Stimulated activated CD4-positive, alpha-beta T cell treated with anti-CD3 and anti-CD28 coated beads, Interleukin-1b, Interleukin-23, amount 100 ng/mL, for 1 hour (primary cell): Measurements from ENCODE around the gene ZNF580.

ENCODE experiments used
- DNase-seq, 2 donors: peaks; one replicate each; pipeline ENCODE4 v3.0.0-alpha.2; 2020; ENCODE audit warnings: low read depth in 2 of 2

Gene ZNF580

DNA sequence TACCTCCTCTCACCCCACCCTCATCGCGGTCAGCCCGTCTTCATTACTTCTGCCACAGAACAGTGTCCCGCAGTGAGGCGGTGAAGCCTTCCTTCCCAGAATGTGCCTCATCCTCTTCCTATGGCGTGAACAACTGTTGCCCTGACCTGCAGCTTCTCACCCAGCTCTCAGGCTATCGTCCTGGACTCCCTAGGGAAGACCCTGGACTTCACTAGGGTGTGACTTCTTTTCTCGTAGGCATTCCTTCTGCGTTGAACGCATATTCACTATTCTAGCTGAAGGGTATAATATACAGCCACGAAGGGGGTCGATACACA lies 34.4 kb upstream of the ZNF580 start:
- DNase-seq: no peak

DNA sequence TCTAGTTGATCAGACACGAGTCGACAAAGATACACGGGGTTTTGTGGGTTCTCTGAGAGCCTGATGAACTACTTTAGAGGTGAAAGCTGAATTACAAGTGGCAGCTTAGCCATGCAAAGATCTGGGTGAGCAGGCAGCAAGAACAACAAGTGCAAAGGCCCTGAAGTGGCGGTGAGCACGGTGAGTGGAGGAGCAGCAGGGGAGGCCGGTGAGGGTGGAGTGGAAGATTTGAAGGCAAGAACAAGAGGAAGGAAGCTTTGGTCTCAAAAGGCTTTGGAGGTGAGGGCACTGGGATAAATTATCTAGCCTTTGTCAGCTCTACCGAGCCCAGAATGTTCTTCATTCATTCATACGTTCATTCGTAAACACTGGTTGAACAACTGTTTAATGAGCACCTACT lies 34.0 kb upstream of the ZNF580 start:
- DNase-seq: no peak

DNA sequence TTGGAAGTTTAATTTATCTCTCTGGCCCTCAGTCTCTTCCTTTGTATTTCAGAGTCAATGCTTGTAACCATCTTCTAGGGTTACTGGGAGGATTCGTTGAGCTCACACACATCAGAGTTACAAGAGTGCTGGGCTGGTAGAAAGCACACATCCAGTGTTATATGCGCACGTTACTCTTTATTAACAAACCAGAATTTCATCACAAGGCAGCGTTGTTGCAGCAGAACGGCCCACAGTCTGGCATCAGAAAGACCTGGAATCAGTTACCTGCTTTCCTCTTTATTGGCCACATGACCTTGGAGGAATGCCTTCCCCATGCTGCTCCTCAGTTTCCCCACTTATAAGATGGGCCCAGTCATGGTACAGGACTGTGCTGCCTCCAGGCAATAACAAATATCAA lies 31.5 kb upstream of the ZNF580 start:
- no peak for DNase-seq

DNA sequence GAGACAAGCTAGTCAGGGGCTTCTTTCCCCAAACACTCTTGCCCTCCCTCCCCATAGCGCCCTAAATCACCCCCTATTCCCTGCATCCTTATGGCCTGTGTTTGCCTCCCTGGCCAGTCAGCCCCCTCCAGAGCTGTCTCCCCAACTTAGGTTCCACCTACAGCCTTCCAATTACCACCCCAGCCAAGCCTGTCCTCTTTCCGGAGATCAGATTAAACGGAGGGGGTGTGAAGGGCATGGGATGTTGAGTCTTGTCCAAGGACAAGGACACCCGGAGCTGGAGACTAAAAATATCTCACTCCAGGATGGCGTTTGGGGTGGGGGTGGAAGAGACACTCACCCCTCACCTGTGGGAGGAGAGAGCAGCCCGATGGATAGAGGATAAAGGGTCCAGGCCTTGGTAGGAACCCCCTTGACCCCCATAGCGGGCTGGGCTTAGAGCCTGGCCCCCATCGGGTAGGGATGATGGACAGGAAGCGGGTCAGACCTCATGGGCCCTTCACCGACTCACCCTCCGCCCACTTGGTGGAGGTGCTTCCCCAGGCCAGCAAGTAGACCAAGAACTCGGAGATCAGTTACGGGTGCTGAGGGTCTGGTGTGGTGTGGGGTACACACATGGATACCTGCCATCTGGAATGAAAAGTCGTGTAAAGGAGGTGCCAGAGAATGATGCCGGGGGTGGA lies 29.4 kb upstream of the ZNF580 start:
- DNase-seq: no peak

DNA sequence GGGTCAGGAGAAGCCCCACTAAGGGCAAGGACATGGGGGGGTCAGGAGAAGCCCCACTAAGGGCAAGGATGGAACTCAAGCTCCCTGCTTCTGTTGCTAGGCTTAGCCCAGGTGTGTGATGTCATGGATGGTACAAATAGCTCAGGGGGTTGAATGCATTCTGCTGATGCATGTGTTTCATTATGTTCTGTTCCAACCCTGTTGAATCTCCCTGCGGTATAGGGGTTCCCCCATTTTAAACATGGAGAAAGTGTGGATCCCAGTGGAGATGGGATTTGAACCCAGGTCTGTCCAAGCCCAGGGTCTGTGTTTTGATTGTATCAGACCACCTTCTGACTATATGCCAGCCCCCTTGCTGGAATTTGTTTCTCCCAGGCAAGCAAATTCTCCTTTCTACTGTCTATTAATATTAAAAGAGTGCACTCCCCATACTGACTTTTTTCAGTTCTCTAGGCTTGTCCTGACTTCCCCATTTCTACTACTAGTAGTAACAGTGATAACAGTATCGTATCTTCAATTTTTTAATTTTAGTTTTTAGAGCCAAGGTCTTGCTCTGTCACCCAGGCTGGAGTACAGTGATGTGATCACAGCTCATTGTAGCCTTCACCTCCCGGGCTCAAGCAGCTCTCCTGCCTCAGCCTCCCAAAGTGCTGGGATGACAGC lies 28.7 kb upstream of the ZNF580 start:
- DNase-seq: no peak

DNA sequence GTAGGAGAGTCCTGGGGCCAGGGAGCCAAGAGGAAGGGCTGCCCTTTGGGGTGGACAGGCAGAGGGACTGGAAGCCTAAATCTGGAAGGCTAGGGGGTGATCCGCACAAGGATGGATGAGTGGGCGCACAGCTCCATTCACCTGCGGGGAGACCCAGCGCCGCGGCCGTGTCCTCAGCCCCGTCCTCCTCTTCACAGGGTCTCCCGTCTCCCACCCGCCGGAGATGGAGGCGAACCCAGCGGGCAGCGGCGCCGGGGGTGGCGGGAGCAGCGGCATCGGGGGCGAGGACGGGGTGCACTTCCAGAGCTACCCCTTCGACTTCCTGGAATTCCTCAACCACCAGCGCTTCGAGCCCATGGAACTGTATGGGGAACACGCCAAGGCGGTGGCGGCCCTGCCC lies 27.4 kb upstream of the ZNF580 start:
- no peak for DNase-seq

DNA sequence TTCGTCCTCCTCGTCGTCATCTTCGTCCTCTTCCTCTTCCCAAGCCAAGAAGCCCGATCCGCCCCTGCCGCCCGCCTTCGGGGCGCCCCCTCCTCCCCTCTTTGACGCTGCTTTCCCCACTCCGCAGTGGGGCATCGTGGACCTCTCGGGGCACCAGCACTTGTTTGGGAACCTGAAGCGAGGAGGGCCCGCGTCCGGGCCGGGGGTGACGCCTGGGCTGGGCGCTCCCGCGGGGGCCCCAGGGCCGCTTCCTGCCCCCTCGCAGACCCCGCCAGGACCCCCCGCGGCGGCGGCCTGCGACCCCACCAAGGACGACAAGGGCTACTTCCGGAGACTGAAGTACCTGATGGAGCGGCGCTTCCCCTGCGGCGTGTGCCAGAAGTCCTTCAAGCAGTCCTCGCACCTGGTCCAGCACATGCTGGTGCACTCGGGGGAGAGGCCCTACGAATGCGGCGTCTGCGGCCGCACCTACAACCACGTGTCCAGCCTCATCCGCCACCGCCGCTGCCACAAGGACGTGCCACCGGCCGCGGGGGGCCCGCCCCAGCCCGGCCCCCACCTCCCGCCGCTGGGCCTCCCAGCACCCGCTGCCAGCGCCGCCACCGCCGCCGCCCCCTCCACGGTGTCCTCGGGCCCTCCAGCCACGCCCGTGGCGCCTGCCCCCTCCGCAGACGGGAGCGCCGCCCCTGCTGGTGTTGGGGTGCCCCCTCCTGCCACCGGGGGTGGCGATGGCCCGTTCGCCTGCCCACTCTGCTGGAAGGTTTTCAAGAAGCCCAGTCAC lies 26.7 kb upstream of the ZNF580 start:
- no peak for DNase-seq

DNA sequence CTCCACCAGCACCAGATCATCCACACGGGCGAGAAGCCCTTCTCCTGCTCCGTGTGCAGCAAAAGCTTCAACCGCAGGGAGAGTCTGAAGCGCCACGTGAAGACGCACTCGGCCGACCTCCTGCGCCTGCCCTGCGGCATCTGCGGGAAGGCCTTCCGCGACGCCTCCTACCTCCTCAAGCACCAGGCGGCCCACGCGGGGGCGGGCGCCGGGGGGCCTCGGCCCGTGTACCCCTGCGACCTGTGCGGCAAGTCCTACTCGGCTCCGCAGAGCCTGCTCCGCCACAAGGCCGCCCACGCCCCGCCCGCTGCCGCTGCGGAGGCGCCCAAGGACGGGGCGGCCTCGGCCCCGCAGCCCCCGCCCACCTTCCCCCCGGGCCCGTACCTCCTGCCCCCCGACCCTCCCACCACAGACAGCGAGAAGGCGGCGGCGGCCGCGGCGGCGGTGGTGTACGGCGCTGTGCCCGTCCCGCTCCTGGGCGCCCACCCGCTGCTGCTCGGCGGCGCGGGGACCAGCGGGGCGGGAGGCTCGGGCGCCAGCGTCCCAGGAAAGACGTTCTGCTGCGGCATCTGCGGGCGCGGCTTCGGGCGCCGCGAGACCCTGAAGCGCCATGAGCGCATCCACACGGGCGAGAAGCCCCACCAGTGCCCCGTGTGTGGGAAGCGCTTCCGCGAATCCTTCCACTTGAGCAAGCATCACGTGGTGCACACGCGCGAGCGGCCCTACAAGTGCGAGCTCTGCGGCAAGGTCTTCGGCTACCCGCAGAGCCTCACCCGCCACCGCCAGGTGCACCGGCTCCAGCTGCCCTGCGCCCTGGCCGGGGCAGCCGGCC lies 25.9 kb upstream of the ZNF580 start:
- DNase-seq: no peak

DNA sequence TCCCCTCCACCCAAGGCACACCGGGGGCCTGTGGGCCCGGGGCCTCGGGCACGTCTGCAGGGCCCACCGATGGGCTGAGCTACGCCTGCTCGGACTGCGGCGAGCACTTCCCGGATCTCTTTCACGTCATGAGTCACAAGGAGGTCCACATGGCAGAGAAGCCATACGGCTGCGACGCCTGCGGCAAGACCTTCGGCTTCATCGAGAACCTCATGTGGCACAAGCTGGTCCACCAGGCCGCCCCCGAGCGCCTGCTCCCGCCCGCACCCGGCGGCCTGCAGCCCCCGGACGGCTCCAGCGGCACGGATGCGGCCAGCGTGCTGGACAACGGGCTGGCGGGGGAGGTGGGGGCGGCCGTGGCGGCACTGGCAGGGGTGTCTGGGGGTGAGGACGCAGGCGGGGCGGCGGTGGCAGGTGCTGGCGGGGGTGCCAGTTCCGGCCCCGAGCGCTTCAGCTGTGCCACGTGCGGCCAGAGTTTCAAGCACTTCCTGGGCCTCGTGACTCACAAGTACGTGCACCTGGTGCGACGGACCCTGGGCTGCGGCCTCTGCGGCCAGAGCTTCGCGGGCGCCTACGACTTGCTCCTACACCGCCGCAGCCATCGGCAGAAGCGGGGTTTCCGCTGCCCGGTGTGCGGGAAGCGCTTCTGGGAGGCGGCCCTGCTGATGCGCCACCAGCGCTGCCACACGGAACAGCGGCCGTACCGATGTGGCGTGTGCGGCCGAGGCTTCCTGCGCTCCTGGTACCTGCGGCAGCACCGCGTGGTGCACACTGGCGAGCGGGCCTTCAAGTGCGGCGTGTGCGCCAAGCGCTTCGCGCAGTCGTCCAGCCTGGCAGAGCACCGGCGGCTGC lies 25.0 kb upstream of the ZNF580 start:
- DNase-seq: no peak

DNA sequence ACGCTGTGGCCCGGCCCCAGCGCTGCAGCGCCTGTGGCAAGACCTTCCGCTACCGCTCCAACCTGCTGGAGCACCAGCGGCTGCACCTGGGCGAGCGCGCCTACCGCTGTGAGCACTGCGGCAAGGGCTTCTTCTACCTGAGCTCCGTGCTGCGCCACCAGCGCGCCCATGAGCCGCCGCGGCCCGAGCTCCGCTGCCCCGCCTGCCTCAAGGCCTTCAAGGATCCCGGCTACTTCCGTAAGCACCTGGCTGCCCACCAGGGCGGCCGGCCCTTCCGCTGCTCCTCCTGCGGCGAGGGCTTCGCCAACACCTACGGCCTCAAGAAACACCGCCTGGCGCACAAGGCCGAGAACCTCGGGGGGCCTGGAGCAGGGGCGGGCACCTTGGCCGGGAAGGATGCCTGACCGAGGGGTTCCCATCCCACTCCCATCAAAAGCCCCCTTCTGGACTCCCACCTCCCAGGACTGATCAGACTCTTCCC lies 24.4 kb upstream of the ZNF580 start:
- no peak for DNase-seq

DNA sequence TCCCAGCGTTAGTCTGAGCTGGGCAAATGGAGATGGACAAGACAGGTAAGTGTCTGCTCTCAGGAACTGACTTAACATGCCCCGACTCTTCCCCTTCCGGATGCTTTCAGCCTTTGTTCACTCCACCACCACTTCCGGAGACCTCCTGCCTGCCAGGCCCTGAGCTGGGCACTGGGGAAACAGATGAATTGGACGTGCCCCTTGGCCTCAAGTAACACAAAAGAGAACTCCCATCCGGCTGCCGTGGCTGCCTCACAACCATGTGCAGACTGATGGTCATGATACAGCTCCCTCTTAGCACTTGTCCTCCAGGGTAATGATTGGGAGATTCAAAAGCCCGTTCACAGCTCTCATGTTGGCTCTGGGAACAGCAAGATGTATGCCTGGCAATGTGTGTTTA lies 23.4 kb upstream of the ZNF580 start:
- no peak for DNase-seq

DNA sequence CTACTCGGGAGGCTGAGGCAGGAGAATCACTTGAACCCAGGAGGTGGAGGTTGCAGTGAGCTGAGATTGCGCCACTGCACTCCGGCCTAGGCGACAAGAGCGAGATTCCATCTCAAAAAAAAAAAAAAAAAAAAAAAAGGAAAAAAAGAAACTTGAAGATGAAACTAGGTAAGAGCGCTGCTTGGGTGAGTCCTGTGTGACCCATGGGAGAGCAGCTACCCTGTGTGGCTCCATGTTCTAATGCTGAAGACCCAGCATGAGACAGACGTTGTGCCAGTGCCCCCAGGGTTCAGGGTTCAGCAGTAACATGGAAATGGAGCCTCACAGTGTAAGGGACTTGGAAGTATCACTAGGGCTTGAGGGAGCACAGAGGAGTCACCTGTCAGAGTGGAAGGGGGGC lies 22.4 kb upstream of the ZNF580 start:
- DNase-seq: no peak

DNA sequence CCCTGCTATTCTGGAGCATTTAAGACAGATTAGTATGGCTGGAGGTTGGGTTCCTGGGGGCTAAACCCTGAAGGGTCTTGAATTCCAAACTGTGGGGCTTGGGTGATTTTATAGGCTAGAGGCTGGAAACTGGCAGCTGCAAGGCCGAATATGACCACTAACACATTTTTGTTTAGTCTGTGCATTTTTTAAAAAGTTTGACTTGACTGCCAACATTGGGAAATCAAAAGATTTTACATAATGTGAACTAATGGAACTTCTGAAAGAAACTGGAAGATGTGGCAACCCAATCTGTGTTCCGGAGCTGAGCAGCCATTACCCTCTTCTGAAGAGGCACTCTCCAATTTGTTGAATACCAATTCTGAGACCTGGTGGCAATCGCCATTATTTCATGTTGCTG lies 21.5 kb upstream of the ZNF580 start:
- no peak for DNase-seq

DNA sequence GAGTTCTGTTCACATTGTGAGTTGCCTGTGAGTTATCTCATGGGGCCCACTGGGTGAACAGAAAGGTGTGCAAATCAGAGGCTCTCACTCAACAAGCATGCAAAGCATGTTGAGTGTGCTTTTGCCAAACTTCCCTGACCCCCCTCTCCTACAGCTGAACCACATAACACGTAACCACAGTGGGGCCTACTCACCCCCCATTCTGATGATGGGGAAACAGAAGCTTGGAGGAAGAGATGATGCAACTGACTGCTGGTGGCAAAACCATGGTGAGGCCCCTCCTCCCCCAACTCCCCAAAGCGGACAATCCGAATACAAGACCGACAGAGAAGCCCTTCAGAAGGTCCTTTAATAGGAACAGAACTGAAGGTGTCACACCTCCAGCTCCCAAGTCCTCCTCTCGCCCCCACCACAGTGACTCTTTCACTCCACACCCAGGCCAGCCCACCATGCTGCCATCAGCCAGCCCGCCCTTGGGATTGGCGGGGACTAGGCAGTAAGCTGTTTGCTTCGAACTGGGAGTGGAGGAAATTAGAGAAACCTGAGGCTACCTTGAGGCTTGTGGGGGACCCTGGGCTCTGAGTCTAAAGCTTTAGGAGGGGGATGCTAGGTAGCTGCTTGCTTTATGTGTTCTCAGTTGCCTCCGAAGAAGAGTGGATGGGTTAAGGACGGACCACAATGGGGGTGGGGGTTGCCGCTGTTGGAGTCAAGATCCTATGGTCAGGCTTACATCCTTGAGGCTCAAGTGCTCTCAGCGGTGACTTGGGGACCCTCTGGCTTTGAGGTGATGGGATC lies 20.2 kb upstream of the ZNF580 start:
- no peak for DNase-seq

DNA sequence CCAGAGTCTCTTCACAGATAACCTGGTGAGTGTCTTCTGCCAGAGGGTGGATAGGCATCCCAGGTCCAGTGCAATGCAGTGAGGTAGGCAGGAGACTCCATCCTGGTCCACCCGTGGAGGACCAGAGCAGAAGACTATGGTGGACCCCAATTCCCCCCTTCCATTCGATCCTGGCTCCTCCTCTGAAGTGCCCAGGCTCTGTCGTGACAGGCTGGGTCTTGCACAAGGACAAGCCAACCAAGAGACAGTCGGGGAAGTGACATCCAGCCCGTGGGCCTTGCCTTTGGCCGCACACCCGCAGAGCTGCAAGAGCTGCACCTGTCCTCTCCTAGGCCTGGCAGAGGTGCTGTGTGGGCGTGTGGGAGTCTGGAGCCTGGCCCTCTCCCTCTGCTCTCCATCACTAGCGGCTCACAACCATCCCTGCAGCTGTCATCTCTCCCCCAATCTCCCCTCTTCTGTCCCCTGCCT lies 19.6 kb upstream of the ZNF580 start:
- no peak for DNase-seq

DNA sequence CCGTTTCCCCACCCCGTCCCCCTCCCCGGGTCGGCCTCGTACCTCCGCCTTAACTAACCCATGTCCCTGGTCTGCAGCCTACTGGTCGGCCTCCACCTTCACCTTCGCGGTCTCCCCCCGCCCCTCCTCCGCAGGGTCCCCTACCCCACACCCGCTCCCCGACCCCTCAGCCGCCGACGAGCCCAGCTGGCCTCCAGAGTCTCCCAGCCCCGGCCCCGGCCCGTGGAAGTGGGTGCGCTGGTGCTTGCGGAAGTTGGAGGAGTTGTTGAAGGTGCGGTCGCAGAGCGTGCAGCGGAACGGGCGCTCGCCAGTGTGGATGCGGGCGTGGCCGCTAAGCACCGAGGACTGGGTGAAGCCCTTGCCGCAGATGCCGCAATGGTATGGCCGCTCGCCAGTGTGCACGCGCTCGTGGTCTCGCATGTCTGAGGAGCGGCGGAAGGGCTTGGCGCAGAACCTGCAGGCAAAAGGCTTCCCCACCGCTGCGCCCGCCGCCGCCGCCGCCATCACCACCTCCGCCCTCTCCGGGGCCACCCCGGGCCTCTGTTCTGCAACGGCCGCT lies 19.1 kb upstream of the ZNF580 start:
- DNase-seq: no peak

DNA sequence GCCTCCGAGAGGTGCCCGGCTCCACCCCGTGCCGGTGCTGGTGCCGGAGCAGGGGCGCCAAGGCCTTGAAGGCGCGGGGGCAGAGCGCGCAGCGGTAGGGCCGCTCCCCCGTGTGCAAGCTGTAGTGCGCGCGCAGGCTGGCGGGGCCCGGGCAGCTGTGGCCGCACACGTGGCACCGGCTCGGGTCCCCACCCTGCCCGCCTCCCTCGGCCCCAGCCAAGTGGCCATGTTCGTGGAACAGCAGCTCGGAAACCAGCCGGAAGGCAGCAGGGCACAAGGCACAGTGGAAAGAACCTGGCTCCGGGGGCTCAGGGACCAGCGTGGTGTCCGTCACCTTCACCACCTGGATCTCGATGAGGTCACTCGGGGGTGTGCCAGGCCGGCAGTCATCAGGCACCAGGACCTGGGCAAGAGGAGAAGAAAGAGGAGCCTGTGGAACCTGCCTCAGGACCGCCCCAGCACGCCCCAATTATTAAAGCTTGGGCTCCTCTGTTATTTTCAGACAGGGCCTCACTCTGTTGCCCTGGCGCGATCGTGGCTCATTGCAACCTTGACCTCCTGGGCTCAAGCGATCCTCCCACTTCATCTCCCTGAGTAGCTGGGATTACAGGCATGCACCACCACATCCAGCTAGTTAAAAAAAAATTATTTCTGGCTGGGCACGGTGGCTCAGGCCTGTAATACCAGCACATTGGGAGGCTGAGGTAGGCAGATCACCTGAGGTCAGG lies 18.4 kb upstream of the ZNF580 start:
- no peak for DNase-seq

DNA sequence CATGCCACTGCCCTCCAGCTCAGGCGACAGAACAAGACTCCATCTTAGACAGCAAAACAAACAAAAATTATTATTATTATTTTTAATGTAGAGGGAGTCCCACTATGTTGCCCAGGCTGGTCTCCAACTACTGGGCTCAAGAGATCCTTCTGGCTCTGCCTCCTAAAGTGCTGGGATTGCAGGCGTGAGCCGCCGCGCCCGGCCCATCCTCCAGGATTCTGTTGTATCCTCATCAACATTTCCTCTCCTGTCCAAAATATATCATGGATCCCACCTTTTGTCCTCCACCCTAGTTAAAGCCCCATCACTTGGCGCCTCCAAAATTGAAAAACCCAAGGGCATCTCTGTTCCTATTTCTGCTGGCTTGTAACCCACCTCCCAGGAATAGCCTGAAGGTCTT lies 17.7 kb upstream of the ZNF580 start:
- DNase-seq: no peak

DNA sequence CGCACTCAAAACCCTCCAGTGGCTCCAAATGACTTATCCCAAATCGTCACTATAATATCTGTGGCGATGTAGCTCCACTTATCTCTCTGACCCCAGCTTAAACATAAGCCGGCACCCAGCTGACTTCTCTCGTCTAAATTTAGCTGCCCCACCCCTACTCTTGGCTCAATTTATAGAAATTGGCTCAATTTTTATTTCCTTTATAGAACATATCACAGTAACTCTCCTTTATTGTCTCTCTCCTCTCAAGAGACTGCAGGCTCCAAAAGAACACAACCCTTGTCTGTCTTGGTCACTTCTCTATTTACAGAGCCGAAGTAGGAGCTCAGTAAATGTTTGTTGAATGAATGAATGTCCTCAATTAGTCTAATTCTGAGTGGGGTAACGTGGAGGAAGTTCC lies 17.2 kb upstream of the ZNF580 start:
- no peak for DNase-seq
